Measurements from ENCODE around the gene TTC29.

DNA sequence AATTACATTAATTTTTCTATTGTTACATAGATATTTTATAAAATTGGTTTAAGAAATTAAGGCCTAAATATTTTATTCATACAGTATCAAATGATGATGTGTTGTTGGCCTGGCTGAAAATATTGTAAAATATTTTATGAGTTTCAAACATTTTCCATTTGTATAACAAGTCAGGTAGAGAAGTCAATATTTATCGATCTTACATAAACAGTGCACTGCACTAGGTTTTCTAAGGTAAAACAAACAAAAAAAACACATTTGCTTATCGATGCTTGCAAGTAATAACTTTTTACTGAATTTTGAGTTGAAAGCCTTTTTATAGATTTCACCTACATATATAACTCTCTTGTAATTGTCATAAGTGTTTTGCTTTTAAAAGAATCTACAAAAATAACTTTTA is 7.2 kb upstream of the TTC29 start:
- TF ChIP-seq, protein P1, sequence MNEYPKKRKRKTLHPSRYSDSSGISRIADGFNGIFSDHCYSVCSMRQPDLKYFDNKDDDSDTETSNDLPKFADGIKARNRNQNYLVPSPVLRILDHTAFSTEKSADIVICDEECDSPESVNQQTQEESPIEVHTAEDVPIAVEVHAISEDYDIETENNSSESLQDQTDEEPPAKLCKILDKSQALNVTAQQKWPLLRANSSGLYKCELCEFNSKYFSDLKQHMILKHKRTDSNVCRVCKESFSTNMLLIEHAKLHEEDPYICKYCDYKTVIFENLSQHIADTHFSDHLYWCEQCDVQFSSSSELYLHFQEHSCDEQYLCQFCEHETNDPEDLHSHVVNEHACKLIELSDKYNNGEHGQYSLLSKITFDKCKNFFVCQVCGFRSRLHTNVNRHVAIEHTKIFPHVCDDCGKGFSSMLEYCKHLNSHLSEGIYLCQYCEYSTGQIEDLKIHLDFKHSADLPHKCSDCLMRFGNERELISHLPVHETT (tag by site-specific recombination; IDR thresholded peaks at IDR 0.05): no peak
- TF ChIP-seq CTCF (tag by site-specific recombination; IDR thresholded peaks at IDR 0.05) (no peak), ZXDB (tag by site-specific recombination; IDR thresholded peaks at IDR 0.05) (no peak)

Data from HEK293 (cell line).